Measurements from ENCODE around the gene PPARD. TPM values are rescaled to one million over a fixed set of nuclear protein-coding genes. Genes with fewer than 3 reads are reported as not detected.

PPARD gene
- total RNA-seq: 10 to 100 TPM; 14.4 to 20.4 (median 18.8) TPM
- total RNA-seq (2013): 6.7 TPM

GRCh38 chr6:35342258-35343091, at the start of gene PPARD:
PPARD (plus strand) TSS chr6:35342558; CDS start chr6:35411088, 68,530 bp downstream.
- H3K4me1 Mint-ChIP-seq: peaks cover 35 to 40% of the 10 kb centered on the region in 2 donors

GRCh38 chr6:35293681-35294080, 48.7 kb upstream of the PPARD start:
- no peak for ATAC-seq
- peaks cover 51% of the 10 kb centered on the region for H3K36me3 ChIP-seq (ENCODE audit: control insufficient read depth, insufficient read depth, low read length)
- 94% methylated on average over 9 of the region's 9 CpGs for WGBS (ENCODE audit: insufficient coverage)
- intact Hi-C loops (cut with micrococcal nuclease): no loop called here
- H3K27me3 Mint-ChIP-seq (ENCODE audit: low read depth in 2 of 2): no peaks in the 10 kb centered on the region
- peaks cover 12% of the 10 kb centered on the region for H3K4me1 ChIP-seq (ENCODE audit: control insufficient read depth, insufficient read depth, low read length)
- peaks cover 8% of the 10 kb centered on the region for H3K36me3 Mint-ChIP-seq
- H3K27me3 ChIP-seq (ENCODE audit: control insufficient read depth, insufficient read depth, low read length): no peaks in the 10 kb centered on the region
- H3K4me1 Mint-ChIP-seq: peaks cover 7 to 11% of the 10 kb centered on the region in 2 donors
- no peak overlapping the region for H3K27ac Mint-ChIP-seq
- H3K9me3 Mint-ChIP-seq: no peaks in the 10 kb centered on the region
- H3K4me3 Mint-ChIP-seq: no peak overlapping the region
- TF ChIP-seq CTCF (IDR thresholded peaks at IDR 0.05): no peak
- H3K27ac ChIP-seq (ENCODE audit: low read length): no peak overlapping the region
- H3K4me3 ChIP-seq (ENCODE audit: low read length): no peak overlapping the region
- no peak for DNase-seq
- no peaks in the 10 kb centered on the region for H3K9me3 ChIP-seq (ENCODE audit: control insufficient read depth, insufficient read depth, low read length)

More at GRCh38 chr6:35342258-35343091, at the start of gene PPARD:
- Mint-ChIP-seq H3K4me3 (peak within 1 kb of the TSS; percentile 95), H3K9me3 (no peaks in the 10 kb centered on the region), H3K27me3 (ENCODE audit: low read depth in 2 of 2) (no peaks in the 10 kb centered on the region), H3K27ac (peak within 1 kb of the TSS; percentile 85 to 94), H3K36me3 (no peaks in the 10 kb centered on the region)
- intact Hi-C loops (cut with micrococcal nuclease): loop anchor here (1.0 to 5.0 kb wide), 5 partner anchors 45 to 394 kb away; partner anchors contain the start of genes ARMC12, DEF6 and RPL10A
- peak within 1 kb of the TSS; percentile 61 for H3K4me3 ChIP-seq (ENCODE audit: low read length)
- WGBS (ENCODE audit: insufficient coverage): under 1% methylated on average over 77 of the region's 77 CpGs
- ATAC-seq (peak; percentile 99 to 100 (median 99)), DNase-seq (peak; percentile 98)
- peak; percentile 90 for TF ChIP-seq CTCF (IDR thresholded peaks at IDR 0.05)
- H3K36me3 ChIP-seq (ENCODE audit: control insufficient read depth, insufficient read depth, low read length): peaks cover 9% of the 10 kb centered on the region
- H3K27ac ChIP-seq (ENCODE audit: low read length): peak within 1 kb of the TSS; percentile 68
- H3K27me3 ChIP-seq (ENCODE audit: control insufficient read depth, insufficient read depth, low read length): no peaks in the 10 kb centered on the region
- H3K4me1 ChIP-seq (ENCODE audit: control insufficient read depth, insufficient read depth, low read length): peaks cover 13% of the 10 kb centered on the region
- no peaks in the 10 kb centered on the region for H3K9me3 ChIP-seq (ENCODE audit: control insufficient read depth, insufficient read depth, low read length)

GRCh38 chr6:35294308-35294945, 47.9 kb upstream of the PPARD start:
- TF ChIP-seq CTCF (IDR thresholded peaks at IDR 0.05): peak; percentile 64
- Histone ChIP-seq H3K4me1 (ENCODE audit: control insufficient read depth, insufficient read depth, low read length) (peaks cover 19% of the 10 kb centered on the region), H3K27me3 (ENCODE audit: control insufficient read depth, insufficient read depth, low read length) (no peaks in the 10 kb centered on the region), H3K36me3 (ENCODE audit: control insufficient read depth, insufficient read depth, low read length) (peaks cover 45% of the 10 kb centered on the region), H3K9me3 (ENCODE audit: control insufficient read depth, insufficient read depth, low read length) (no peaks in the 10 kb centered on the region), H3K4me3 (ENCODE audit: low read length) (no peak overlapping the region), H3K27ac (ENCODE audit: low read length) (no peak overlapping the region)
- Mint-ChIP-seq H3K4me1 (peaks cover 15 to 18% of the 10 kb centered on the region in 2 donors), H3K36me3 (peaks cover 8% of the 10 kb centered on the region), H3K27me3 (ENCODE audit: low read depth in 2 of 2) (no peaks in the 10 kb centered on the region), H3K9me3 (no peaks in the 10 kb centered on the region), H3K27ac (no peak overlapping the region), H3K4me3 (no peak overlapping the region)
- WGBS (ENCODE audit: insufficient coverage): 71% methylated on average over 10 of the region's 10 CpGs
- DNase-seq (peak in 1 of 2 donors; percentile 84), ATAC-seq (peak; percentile 23 to 44 (median 28))
- intact Hi-C loops (cut with micrococcal nuclease): no loop called here
